ENCODE measurements around the gene ARFIP1. TPM values are rescaled to one million over a fixed set of nuclear protein-coding genes. Genes with fewer than 3 reads are reported as not detected.

Gene ARFIP1
- total RNA-seq, 1 donor from 2014 or later, result 68.0 TPM

GRCh38 chr4:152960082-152960481 lies 180.3 kb downstream of the ARFIP1 start:
- H3K36me3 Mint-ChIP-seq, result peaks cover 2% of the 10 kb centered on the region
- DNase-seq (ENCODE audit: low spot score), result no peak
- no peak for TF ChIP-seq EZH2 (IDR thresholded peaks at IDR 0.05)
- TF ChIP-seq EZH2phosphoT487 (IDR thresholded peaks at IDR 0.05), result no peak
- TF ChIP-seq CTCF (IDR thresholded peaks at IDR 0.05), result no peak
- H3K36me3 ChIP-seq, result no peaks in the 10 kb centered on the region
- H3K27ac ChIP-seq, result no peak overlapping the region
- no peaks in the 10 kb centered on the region for H3K27me3 Mint-ChIP-seq (ENCODE audit: insufficient read depth, low read depth)
- H3K4me3 Mint-ChIP-seq, result no peak overlapping the region
- no peak overlapping the region for H3K9ac ChIP-seq
- no peaks in the 10 kb centered on the region for H3K9me3 Mint-ChIP-seq
- peaks cover 64% of the 10 kb centered on the region for H3K4me1 Mint-ChIP-seq
- H3K27me3 ChIP-seq, result no peaks in the 10 kb centered on the region
- H2AFZ ChIP-seq (replicated peaks), result no peak overlapping the region
- peaks cover 6% of the 10 kb centered on the region for H3K4me1 ChIP-seq
- no peaks in the 10 kb centered on the region for H3K79me2 ChIP-seq (ENCODE audit: low read depth)
- no peak overlapping the region for H3K4me2 ChIP-seq
- H3K9me3 ChIP-seq (ENCODE audit: low read depth), result no peaks in the 10 kb centered on the region
- H4K20me1 ChIP-seq (ENCODE audit: low read depth), result no peaks in the 10 kb centered on the region
- H3F3A ChIP-seq (ENCODE audit: low read depth), result no peaks in the 10 kb centered on the region
- no peak overlapping the region for H3K4me3 ChIP-seq
- no peak overlapping the region for H3K27ac Mint-ChIP-seq

- Histone ChIP-seq H3K4me1 (peaks cover 6% of the 10 kb centered on the region), H3K9ac (no peak overlapping the region), H2AFZ (replicated peaks) (no peak overlapping the region), H3K4me2 (no peak overlapping the region), H3K9me3 (ENCODE audit: low read depth) (no peaks in the 10 kb centered on the region), H4K20me1 (ENCODE audit: low read depth) (no peaks in the 10 kb centered on the region), H3F3A (ENCODE audit: low read depth) (no peaks in the 10 kb centered on the region), H3K4me3 (no peak overlapping the region), H3K36me3 (no peaks in the 10 kb centered on the region), H3K27ac (no peak overlapping the region), H3K79me2 (ENCODE audit: low read depth) (no peaks in the 10 kb centered on the region), H3K27me3 (no peaks in the 10 kb centered on the region)
- no peaks in the 10 kb centered on the region for H3K9me3 Mint-ChIP-seq
- H3K4me1 Mint-ChIP-seq, result peaks cover 59% of the 10 kb centered on the region
- H3K27me3 Mint-ChIP-seq (ENCODE audit: insufficient read depth, low read depth), result no peaks in the 10 kb centered on the region
- no peaks in the 10 kb centered on the region for H3K36me3 Mint-ChIP-seq
- no peak for DNase-seq (ENCODE audit: low spot score)
- no peak overlapping the region for H3K27ac Mint-ChIP-seq
- no peak overlapping the region for H3K4me3 Mint-ChIP-seq
- TF ChIP-seq EZH2phosphoT487 (IDR thresholded peaks at IDR 0.05), result no peak
- no peak for TF ChIP-seq EZH2 (IDR thresholded peaks at IDR 0.05)
- TF ChIP-seq CTCF (IDR thresholded peaks at IDR 0.05), result no peak
Observed at GRCh38 chr4:152961014-152961772, 181.4 kb downstream of the ARFIP1 start.

- no peaks in the 10 kb centered on the region for H3K9me3 Mint-ChIP-seq
- no peaks in the 10 kb centered on the region for H3K36me3 ChIP-seq
Observed at GRCh38 chr4:152961773-152962115, 182.0 kb downstream of the ARFIP1 start.

More at GRCh38 chr4:152961773-152962115, 182.0 kb downstream of the ARFIP1 start:
- no peak for DNase-seq (ENCODE audit: low spot score)
- Mint-ChIP-seq H3K36me3 (no peaks in the 10 kb centered on the region), H3K27me3 (ENCODE audit: insufficient read depth, low read depth) (no peaks in the 10 kb centered on the region), H3K4me1 (peaks cover 53% of the 10 kb centered on the region), H3K4me3 (no peak overlapping the region), H3K27ac (no peak overlapping the region)
- no peaks in the 10 kb centered on the region for H3K27me3 ChIP-seq
- no peak overlapping the region for H3K4me2 ChIP-seq
- no peaks in the 10 kb centered on the region for H3K79me2 ChIP-seq (ENCODE audit: low read depth)
- no peak for TF ChIP-seq CTCF (IDR thresholded peaks at IDR 0.05)
- TF ChIP-seq EZH2 (IDR thresholded peaks at IDR 0.05), result no peak
- TF ChIP-seq EZH2phosphoT487 (IDR thresholded peaks at IDR 0.05), result no peak
- no peak overlapping the region for H3K27ac ChIP-seq
- H4K20me1 ChIP-seq (ENCODE audit: low read depth), result no peaks in the 10 kb centered on the region
- H2AFZ ChIP-seq (replicated peaks), result no peak overlapping the region
- no peaks in the 10 kb centered on the region for H3K9me3 ChIP-seq (ENCODE audit: low read depth)
- no peaks in the 10 kb centered on the region for H3F3A ChIP-seq (ENCODE audit: low read depth)
- H3K4me3 ChIP-seq, result no peak overlapping the region
- no peak overlapping the region for H3K9ac ChIP-seq
- H3K4me1 ChIP-seq, result peaks cover 6% of the 10 kb centered on the region

Other genes starting within 250 kb of the ARFIP1 start
- 43.9 TPM in 2 replicates for gene FBXW7, start 243.9 kb upstream of the ARFIP1 start, total RNA-seq (ENCODE audit: low replicate concordance)
- gene TMEM154, start 100.0 kb upstream of the ARFIP1 start, total RNA-seq (ENCODE audit: low replicate concordance), result 2.0 and 3.0 TPM in 2 replicates
- 3.6 and 4.1 TPM in 2 replicates for gene TIGD4, start 224 bp upstream of the ARFIP1 start, total RNA-seq (ENCODE audit: low replicate concordance)
- 3.0 and 4.8 TPM in 2 replicates for gene FHDC1, start 156.4 kb downstream of the ARFIP1 start, total RNA-seq (ENCODE audit: low replicate concordance)

All from neural progenitor cell (in vitro differentiated cells).